GM12892 (cell line): ENCODE measurements around the gene MYL6.

Experiments
- POLR2A ChIP-seq: IDR thresholded peaks from 2 replicates; pipeline ENCODE4 v1.6.1; 2011; ENCODE audit warnings: low read depth, low read length, control low read depth
- POLR2AphosphoS5 ChIP-seq: IDR thresholded peaks from 2 replicates; pipeline ENCODE4 v1.6.1; 2011; ENCODE audit warnings: low read depth, low read length, control low read depth
- TAF1 ChIP-seq: IDR thresholded peaks from 2 replicates; pipeline ENCODE4 v1.6.1; 2011; ENCODE audit warnings: low read depth, mild to moderate bottlenecking, control low read depth, low read length, borderline replicate concordance

DNA sequence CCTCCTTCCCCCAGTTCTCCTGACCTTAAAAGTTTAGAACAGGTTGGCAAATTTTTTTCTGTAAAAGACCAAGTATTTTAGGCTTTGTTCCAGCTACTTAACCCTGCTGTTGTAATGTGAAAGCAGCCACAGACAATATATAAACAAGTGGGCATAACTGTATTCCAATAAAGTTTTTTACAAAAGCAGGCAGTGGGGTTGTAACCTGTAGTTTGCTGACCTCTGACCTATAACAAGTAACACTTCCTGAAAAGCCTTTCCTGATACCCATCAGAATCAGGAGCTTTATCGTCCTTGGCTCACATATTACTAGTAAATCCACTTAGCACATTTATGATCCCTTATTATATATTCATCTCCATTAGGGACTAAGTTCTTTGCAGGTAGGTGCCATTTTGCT, 44.2 kb downstream of the MYL6 start:
- no peak for TF ChIP-seq POLR2A
- no peak for TF ChIP-seq POLR2AphosphoS5
- no peak for TF ChIP-seq TAF1
